ENCODE results near the gene DYNLRB1.

DNA sequence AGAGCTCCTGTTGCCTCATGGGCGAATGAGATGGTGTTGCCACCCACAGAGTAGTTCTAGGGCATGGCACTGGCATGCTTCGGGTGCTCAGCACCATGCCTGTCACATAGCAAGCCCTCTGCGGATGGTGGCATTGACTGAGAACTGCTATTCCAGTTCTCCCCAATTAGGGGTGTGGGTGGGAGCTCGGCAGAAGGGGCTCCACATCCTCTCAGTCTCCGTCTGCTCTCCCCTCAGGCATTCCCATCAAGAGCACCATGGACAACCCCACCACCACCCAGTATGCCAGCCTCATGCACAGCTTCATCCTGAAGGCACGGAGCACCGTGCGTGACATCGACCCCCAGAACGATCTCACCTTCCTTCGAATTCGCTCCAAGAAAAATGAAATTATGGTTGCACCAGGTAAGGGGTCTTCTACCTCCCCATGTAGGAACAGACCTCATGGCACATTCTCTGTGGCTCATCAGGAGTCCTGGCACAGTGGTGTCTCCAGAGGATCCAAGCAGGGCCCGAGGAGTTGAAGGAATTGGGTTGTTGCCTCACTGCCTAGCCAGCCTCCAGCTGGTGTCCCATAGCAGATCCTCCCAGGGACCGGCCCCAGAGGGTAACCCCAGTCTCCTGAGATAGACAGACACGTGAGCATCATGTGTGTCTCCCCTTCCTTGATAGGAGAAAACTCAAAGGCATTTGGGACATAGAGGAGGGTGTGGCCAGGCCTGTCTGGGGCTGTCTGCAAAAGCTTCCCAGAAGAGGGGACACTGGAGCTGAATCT, 18.4 kb downstream of the DYNLRB1 start:
- TF ChIP-seq GABPA (IDR thresholded peaks at IDR 0.05 in 1 of 2, conservative IDR thresholded peaks at IDR 0.05 in 1 of 2), result no peak
- TF ChIP-seq, protein P1, sequence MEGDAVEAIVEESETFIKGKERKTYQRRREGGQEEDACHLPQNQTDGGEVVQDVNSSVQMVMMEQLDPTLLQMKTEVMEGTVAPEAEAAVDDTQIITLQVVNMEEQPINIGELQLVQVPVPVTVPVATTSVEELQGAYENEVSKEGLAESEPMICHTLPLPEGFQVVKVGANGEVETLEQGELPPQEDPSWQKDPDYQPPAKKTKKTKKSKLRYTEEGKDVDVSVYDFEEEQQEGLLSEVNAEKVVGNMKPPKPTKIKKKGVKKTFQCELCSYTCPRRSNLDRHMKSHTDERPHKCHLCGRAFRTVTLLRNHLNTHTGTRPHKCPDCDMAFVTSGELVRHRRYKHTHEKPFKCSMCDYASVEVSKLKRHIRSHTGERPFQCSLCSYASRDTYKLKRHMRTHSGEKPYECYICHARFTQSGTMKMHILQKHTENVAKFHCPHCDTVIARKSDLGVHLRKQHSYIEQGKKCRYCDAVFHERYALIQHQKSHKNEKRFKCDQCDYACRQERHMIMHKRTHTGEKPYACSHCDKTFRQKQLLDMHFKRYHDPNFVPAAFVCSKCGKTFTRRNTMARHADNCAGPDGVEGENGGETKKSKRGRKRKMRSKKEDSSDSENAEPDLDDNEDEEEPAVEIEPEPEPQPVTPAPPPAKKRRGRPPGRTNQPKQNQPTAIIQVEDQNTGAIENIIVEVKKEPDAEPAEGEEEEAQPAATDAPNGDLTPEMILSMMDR (IDR thresholded peaks at IDR 0.05; ENCODE audit: low read depth, low read length, missing input control), result no peak
- no peak for TF ChIP-seq JUND (IDR thresholded peaks at IDR 0.05)
- TF ChIP-seq SP1 (IDR thresholded peaks at IDR 0.05), result no peak
- no peak for TF ChIP-seq RAD21 (IDR thresholded peaks at IDR 0.05)
- TF ChIP-seq, protein P2, sequence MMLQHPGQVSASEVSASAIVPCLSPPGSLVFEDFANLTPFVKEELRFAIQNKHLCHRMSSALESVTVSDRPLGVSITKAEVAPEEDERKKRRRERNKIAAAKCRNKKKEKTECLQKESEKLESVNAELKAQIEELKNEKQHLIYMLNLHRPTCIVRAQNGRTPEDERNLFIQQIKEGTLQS (IDR thresholded peaks at IDR 0.05), result no peak
- no peak for TF ChIP-seq YY1 (IDR thresholded peaks at IDR 0.05)
- TF ChIP-seq, protein P3, sequence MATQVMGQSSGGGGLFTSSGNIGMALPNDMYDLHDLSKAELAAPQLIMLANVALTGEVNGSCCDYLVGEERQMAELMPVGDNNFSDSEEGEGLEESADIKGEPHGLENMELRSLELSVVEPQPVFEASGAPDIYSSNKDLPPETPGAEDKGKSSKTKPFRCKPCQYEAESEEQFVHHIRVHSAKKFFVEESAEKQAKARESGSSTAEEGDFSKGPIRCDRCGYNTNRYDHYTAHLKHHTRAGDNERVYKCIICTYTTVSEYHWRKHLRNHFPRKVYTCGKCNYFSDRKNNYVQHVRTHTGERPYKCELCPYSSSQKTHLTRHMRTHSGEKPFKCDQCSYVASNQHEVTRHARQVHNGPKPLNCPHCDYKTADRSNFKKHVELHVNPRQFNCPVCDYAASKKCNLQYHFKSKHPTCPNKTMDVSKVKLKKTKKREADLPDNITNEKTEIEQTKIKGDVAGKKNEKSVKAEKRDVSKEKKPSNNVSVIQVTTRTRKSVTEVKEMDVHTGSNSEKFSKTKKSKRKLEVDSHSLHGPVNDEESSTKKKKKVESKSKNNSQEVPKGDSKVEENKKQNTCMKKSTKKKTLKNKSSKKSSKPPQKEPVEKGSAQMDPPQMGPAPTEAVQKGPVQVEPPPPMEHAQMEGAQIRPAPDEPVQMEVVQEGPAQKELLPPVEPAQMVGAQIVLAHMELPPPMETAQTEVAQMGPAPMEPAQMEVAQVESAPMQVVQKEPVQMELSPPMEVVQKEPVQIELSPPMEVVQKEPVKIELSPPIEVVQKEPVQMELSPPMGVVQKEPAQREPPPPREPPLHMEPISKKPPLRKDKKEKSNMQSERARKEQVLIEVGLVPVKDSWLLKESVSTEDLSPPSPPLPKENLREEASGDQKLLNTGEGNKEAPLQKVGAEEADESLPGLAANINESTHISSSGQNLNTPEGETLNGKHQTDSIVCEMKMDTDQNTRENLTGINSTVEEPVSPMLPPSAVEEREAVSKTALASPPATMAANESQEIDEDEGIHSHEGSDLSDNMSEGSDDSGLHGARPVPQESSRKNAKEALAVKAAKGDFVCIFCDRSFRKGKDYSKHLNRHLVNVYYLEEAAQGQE (IDR thresholded peaks at IDR 0.05), result no peak
- TF ChIP-seq, protein P4, sequence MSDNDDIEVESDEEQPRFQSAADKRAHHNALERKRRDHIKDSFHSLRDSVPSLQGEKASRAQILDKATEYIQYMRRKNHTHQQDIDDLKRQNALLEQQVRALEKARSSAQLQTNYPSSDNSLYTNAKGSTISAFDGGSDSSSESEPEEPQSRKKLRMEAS (IDR thresholded peaks at IDR 0.05), result no peak
- no peak for TF ChIP-seq TAF1 (conservative IDR thresholded peaks at IDR 0.05)
- TF ChIP-seq, protein P5, sequence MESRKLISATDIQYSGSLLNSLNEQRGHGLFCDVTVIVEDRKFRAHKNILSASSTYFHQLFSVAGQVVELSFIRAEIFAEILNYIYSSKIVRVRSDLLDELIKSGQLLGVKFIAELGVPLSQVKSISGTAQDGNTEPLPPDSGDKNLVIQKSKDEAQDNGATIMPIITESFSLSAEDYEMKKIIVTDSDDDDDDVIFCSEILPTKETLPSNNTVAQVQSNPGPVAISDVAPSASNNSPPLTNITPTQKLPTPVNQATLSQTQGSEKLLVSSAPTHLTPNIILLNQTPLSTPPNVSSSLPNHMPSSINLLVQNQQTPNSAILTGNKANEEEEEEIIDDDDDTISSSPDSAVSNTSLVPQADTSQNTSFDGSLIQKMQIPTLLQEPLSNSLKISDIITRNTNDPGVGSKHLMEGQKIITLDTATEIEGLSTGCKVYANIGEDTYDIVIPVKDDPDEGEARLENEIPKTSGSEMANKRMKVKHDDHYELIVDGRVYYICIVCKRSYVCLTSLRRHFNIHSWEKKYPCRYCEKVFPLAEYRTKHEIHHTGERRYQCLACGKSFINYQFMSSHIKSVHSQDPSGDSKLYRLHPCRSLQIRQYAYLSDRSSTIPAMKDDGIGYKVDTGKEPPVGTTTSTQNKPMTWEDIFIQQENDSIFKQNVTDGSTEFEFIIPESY (IDR thresholded peaks at IDR 0.05), result no peak
- no peak for TF ChIP-seq HNF4A (conservative IDR thresholded peaks at IDR 0.05)
- no peak for TF ChIP-seq FOXA1 (IDR thresholded peaks at IDR 0.05)
- no peak for TF ChIP-seq HNF4G (IDR thresholded peaks at IDR 0.05)
